HG03378 (cell line): ENCODE results near the gene LIMCH1.

ENCODE experiments used
- ATAC-seq: cut with Tn5 transposase; IDR thresholded peaks from one replicate; pipeline ENCODE4 v1.9.1; 2021; ENCODE audit warnings: mild to moderate bottlenecking, moderate library complexity; ENCODE audit not compliant: unreplicated experiment

LIMCH1 gene

DNA sequence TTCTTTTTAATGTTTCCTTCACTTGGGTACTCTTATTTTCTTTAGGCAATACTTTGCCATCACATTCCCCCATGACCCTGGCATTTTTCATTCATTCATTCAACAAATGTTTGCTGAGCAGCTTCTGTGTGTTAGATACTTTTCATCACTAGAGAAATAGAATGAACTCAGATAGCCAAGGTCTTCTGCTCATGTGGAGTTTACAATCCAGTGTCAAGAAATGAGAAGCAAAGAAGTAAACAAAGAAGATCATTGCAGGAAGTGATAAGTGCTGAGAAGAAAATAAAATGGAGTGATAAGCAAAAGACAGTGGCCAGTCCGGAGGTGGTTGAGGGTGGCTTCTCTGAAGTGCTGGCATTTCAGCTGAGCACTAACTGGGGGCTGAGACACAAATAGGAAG lies 63.1 kb downstream of the LIMCH1 start:
- ATAC-seq, result no peak

- no peak for ATAC-seq
Observed at GRCh38 chr4:41602113-41602512, 64.2 kb downstream of the LIMCH1 start.

DNA sequence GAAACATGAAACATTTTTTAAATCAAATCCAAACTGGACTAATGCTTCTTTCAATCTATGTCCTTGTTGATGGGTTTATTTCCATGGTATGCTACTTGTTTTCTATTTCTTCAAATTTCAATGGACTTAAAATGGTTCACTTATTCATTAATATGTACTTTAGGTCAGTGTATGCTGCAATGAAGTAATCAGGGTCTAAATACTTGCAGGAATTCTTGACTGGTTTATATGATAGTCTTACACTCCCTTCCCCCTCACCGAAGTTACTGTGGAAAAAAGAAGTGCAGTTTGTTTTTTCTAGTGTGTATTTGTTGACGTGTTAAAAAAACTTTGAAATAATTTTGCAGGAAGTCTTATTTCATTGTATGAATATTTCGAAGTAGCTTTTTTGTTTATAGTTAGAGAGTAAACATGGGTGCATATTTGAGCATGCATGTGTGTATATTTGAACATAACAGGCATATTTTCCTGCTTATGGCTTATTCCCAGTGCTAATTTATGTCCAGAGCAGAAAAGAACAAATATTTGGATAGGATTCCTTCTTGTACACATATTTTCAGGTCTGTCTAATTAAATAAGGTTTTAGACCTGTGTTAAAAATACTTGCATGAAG lies 65.0 kb downstream of the LIMCH1 start:
- ATAC-seq, result no peak

DNA sequence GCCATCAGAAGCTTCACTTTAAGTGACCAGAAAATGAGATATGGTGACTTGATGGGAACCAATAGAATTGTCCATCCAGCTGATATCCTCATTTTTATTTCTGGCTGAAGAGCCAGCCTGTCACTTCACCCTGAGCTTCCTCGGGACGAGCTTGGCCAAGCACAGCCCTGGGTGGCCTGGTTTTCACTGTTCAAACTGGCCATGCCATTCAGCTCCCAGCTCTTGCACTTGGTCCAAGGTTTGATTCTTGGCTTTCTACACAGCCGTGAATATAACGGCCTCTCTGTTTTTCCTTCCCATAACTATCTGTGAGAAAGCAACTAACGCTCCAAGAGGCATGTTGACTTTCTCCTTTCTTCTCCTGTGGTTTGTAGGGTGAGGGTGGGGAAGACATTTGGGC lies 71.9 kb downstream of the LIMCH1 start:
- ATAC-seq, result no peak

- ATAC-seq, result no peak
Observed at GRCh38 chr4:41610474-41610873, 72.5 kb downstream of the LIMCH1 start.

DNA sequence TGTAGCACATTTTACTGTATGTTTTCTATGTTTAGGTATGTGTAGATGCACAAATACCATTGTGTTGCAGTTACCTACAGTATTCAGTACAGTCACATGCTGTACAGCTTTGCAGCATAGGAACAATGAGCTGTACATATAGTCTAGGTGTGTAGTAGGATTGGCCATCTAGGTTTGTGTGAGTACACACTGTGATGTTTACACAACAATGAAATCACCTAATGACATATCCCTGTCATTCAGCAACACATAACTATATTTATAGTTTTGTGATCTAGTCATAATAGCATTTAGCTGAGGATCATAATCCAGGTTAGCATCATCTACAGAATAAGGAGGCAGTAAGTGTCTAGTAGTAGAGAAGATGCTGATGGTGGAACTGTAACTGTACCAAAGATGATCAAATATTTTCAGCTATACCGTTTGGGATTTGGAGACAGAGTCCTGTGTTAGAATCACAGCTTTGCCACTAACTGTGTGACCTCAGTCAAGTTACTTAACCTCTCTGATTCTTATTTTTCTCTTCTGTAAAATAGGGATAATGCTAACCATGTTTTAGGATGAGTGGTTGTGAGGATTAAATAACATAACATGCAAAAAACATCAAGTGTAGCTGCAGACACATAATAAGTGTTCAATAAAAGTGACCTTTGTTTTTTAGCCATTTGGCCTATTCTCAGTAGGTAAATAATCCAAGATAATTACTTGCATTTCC lies 73.3 kb downstream of the LIMCH1 start:
- ATAC-seq, result no peak

DNA sequence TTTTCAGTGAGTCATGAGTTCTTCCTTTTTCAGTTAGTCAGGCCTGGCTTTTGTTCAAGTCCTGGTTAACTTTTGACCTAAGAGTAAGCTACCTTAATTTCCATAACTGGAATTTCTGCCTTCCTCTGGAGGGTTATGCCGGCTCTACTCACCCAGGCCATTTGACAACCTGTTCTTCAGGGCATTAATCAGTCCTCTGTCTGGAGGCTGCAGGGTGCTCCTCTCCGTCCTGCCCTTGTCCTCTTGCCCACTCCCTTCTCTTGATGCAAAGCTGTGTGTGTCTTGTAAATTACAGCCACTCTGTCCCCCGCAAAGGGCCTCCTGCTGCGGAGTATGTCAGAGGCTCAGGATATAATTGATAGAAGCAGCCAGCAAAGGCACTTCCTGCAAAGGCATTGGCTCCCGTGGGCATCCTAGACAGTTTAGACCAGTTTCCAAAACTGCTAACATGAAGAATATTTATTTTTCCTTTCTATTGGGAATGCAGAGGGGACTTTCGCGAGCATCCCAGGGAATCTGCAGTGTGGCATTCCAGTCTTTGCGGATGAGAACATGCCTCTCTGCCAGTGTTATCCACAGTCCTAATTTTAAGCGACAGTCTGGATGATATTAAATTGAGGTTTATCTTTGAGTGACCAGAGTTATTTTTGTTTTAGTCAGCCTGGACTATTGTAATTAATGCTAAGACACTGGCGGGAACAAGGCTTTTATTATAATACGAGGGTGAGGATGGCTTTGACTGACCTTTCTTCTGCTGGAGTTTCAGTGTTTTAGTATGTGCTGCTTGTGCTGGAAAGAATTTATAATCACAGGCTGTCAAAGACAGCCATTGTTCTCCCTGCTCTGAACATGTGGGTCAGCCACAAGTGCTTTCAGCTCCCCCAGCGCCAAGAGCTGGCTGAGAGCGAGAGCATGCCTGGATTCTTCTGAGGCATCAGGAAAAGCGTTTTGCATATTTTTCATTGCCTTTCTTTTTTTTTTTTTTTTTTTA lies 74.2 kb downstream of the LIMCH1 start:
- ATAC-seq, result no peak

GRCh38 chr4:41613386-41613785 lies 75.4 kb downstream of the LIMCH1 start:
- ATAC-seq, result no peak

GRCh38 chr4:41613821-41614220 lies 75.9 kb downstream of the LIMCH1 start:
- no peak for ATAC-seq

- no peak for ATAC-seq
Observed at GRCh38 chr4:41614519-41614918, 76.6 kb downstream of the LIMCH1 start.

- no peak for ATAC-seq
Observed at GRCh38 chr4:41619161-41619560, 81.2 kb downstream of the LIMCH1 start.

DNA sequence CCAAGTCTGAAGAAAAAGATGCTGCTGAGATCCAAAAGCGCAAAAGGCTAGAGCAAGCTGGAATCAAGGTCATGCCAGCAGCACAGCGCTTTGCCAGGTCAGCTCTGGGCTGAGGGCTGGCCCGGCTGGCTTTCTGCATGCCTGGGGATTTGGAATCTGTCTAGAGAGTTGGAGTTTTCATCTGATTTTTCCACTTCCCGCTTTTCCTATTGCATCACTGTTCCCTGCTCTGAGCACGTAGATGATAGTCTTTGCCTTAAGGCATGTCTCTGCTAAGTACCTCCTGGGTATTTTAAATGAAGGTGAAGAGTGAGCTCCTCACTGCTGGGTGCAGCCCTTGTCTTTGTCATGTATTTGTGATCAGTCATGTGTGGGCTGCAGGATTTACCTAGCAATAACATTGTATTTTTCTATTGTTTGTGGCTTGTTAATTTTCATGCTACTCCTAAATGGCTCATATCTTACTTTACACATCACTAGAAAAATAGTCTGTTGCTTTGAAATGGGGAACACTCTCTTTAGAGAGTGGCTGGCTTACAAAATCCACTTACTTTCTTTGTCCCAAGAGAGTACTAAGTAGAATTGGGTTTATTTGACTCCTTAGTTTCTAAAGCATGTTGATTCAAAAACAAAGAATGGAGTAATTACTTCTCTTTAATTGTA lies 82.8 kb downstream of the LIMCH1 start:
- ATAC-seq, result no peak

- ATAC-seq, result no peak
Observed at GRCh38 chr4:41622787-41623186, 84.8 kb downstream of the LIMCH1 start.

GRCh38 chr4:41624765-41625164 lies 86.8 kb downstream of the LIMCH1 start:
- ATAC-seq, result no peak

DNA sequence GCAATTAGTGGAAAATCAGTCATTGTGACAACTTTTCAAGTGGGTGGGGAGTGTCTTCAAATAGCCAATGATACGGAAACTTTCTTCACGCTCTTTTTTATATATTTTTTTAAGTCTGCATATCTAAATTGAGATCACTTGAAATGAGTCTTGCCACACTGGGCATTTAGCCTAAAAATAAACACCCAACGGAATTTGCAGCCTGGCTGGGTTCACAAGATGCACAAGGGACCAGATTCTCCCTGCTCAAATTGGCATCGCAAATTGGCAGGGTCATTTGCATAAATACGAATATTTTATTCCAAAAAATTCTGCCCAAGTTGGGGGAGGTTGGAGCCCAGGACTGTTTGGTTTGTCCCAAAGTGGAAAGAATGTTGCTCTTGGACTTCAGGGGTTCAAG lies 87.6 kb downstream of the LIMCH1 start:
- ATAC-seq, result no peak

DNA sequence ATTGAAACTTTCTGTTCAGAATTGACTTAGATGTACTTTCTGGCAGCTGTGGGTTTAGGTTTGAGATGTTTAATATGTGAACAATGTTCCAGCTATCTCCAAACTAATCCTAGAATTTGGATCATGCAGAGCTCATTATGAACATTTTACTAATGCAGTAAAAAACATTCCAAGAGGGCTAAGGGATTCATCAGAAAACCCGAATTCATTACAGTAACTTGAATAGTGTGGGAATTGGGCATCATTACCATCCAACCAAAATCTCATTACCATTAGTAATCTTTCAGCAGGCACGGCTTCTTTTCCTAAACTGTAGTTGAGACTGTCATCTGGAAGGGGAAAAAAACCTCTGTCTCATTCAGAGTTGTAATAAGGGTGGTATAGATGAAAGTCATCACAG lies 91.0 kb downstream of the LIMCH1 start:
- no peak for ATAC-seq

GRCh38 chr4:41631523-41631922 lies 93.6 kb downstream of the LIMCH1 start:
- ATAC-seq, result no peak

- no peak for ATAC-seq
Observed at GRCh38 chr4:41632481-41633073, 94.6 kb downstream of the LIMCH1 start.

GRCh38 chr4:41633321-41633720 lies 95.4 kb downstream of the LIMCH1 start:
- no peak for ATAC-seq

DNA sequence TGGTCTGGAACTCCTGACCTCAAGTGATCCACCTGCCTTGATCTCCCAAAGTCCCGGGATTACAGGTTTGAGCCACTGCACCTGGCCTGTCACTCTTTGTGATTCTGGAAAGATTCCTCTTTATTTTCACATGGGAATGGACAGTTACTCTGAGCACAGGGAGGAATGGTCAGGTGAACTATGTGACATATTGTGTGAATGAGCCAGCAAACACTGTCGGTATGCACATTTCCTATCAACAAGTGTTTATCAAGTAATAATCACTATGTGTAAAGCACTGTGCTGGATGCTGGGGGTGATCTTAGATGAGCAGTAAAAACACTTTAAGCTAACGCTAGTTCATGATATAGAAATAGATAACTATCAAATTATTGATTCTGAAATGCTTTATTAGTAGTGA lies 97.5 kb downstream of the LIMCH1 start:
- no peak for ATAC-seq

GRCh38 chr4:41638203-41638602 lies 100.2 kb downstream of the LIMCH1 start:
- no peak for ATAC-seq
